NCI-H146 (cell line): Measurements from ENCODE around the gene STING1.
"Not testable (repeated sequence)": the region's sequence is repeated elsewhere in the genome, so short reads cannot be mapped to it uniquely, and the experiment has no call there.

Source experiments
- DNase-seq: peaks from one replicate; lab custom pipeline; 2025; lab: John Stamatoyannopoulos, UW

The STING1 gene

DNA sequence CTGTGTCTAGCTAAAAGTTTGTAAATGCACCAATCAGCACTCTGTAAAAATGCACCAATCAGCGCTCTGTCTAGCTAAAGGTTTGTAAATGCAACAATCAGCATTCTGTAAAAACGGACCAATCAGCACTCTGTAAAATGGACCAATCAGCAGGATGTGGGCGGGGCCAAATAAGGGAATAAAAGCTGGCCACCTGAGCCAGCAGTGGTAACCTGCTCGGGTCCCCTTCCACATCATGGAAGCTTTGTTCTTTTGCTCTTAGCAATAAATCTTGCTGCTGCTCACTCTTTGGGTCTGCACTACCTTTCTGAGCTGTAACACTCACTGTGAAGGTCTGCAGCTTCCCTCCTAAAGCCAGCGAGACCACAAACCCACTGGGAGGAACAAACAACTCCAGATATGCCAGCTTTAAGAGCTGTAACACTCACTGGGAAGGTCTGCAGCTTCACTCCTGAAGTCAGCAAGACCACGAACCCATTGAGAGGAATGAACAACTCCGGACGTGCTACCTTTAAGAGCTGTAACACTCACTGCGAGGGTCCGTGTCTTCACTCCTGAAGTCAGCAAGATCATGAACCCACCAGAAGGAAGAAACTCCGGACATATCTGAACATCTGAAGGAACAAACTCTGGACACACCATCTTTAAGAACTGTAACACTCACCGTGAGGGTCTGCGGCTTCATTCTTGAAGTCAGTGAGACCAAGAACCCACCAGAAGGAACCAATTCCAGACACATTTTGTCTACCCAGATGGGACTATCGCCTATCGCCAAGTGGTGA, 20.7 kb upstream of the STING1 start:
- DNase-seq: not testable (repeated sequence)

GRCh38 chr5:139501381-139501780, 18.8 kb upstream of the STING1 start:
- no peak for DNase-seq

- no peak for DNase-seq
Measured at GRCh38 chr5:139495638-139496435, 13.3 kb upstream of the STING1 start.

DNA sequence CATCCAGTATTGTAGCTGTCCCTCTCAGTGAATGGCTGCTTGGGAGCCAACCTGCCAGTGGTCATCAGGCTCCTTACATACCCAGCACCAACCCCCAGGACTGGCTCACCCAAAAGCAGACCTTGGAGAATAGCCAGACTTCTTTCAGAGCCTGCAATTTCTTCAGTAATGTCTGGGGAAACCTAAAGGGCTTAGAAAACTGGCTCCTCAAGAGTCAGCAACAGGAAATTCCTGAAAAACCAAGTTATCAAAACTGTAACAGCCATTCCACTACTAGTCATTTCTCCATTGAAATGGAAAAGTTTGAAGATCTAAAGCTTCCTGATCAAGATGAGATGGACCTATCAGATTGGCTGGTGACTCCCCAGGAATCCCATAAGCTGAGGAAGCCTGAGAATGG, 12.3 kb upstream of the STING1 start:
- no peak for DNase-seq

- DNase-seq: no peak
Measured at GRCh38 chr5:139494256-139494655, 11.7 kb upstream of the STING1 start.

GRCh38 chr5:139492700-139493192, 10.2 kb upstream of the STING1 start:
- DNase-seq: no peak

DNA sequence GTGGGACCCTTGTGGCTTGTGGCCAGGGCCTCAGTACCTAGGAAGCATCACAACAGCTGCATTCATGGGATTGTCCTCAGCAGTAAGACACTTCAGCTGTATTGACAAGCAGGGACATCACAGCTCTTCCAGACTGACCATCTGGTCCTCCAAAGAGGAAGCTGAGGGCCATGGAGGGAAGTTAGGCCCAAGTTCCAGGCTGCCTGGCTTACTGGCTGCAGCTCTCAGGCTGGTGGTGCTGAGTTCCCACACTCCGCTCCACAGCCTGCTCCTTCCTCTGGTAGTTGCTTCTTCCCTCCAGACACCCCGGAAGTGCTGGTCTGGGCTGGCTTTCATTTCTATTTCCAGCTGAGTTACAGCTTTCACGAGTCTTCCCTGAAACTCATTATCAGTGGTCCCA, 5.7 kb upstream of the STING1 start:
- DNase-seq: no peak

GRCh38 chr5:139486201-139486600, 3.6 kb upstream of the STING1 start:
- no peak for DNase-seq

GRCh38 chr5:139482890-139483208, 291 bp upstream of the STING1 start:
- not testable (repeated sequence) for DNase-seq

DNA sequence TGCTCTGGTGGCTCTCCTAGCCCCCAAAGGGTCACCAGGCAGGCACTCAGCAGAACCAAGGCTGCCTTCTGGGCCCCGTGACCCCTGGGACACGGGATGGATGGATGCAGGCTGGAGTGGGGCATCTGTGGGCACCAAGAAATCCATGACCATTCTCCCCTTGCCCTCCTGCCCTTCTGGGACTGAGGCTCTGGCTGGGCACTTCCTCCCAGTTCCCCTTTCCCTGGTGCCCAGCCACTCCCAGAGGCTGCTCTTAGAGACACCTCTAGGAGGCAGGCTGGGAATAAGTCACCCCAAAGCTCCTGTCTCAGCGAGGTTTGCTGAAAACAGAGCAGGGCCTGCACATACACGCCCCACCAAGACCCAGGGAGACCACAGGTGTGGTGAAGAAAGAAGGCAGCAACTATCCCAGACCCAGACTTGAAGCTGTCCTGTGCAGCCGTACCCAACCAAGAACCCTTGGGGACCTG, 943 bp downstream of the STING1 start:
- no peak for DNase-seq

GRCh38 chr5:139481122-139481533, 1.4 kb downstream of the STING1 start:
- no peak for DNase-seq

GRCh38 chr5:139479729-139480128, 2.8 kb downstream of the STING1 start:
- DNase-seq: not testable (repeated sequence)

- not testable (repeated sequence) for DNase-seq
Measured at GRCh38 chr5:139478657-139479423, 3.7 kb downstream of the STING1 start.

- DNase-seq: no peak
Measured at GRCh38 chr5:139475865-139476617, 6.5 kb downstream of the STING1 start.

GRCh38 chr5:139474890-139475791, 7.4 kb downstream of the STING1 start:
- no peak for DNase-seq

GRCh38 chr5:139473565-139473964, 9.0 kb downstream of the STING1 start:
- no peak for DNase-seq

- no peak for DNase-seq
Measured at GRCh38 chr5:139473105-139473504, 9.5 kb downstream of the STING1 start.

DNA sequence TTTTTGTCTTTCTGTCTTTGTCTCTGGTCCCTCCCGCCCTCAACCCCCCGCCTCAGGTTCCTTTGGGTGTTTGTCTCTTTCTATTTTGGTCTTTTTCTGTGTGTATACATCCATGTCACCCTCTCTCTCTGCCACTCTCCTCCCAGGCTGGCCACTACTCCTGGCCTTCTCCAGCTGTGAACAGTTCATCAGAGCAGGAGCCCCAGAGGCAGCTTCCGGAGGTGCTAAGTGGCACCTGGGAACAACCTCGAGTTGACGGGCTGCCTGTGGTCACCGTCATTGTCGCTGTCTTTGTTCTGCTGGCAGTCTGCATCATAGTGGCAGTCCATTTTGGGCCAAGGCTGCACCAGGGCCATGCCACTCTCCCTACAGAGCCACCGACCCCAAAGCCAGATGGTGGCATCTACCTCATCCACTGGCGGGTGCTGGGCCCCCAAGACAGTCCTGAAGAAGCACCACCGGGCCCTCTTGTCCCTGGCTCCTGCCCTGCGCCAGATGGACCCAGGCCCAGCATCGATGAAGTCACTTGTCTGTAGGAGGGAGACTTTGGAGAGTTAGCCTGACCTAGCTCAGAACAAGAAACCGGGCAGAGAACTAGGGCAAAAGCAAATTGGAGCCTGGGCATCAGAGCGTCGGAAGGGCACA, 10.1 kb downstream of the STING1 start:
- DNase-seq: no peak

DNA sequence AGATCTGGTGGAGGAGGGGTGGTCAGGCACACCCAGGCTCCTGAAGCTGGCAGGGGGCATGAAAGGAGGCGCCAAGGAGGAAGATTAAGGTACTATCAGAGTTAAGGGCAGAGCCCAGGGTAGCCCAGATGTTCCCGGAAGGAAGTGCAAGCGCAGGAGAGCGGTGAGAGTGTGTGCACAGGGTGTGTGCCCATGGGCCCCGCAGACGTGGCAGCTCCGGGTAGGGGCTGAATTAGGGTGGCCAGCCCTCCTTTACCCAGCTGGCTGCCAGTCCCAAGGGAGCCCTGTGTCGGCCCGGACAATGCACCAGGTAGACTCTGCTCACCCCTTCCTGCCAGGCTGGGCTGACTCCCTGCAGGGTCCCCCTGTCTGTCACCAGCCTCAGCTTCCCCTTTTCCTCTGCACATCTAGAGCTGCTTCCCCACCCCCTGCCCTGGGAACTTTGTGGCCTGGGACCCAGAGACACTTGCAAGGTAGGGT, 11.7 kb downstream of the STING1 start, which contains the start of gene SMIM33:
Gene SMIM33, plus strand, starts transcription at position 184 of the 480 bp plus-strand sequence. Its CDS starts 118 bp downstream, at position 302.
- DNase-seq: no peak
